Tibial nerve (tissue), 4 donors: ENCODE results near the gene ENDOV. TPM values are rescaled to one million over a fixed set of nuclear protein-coding genes. Genes with fewer than 3 reads are reported as not detected.

Experiments used
- DNase-seq, 2 donors: peaks; one replicate each; pipeline ENCODE4 v3.0.0-alpha.2; 2019; ENCODE audit warnings: low spot score in 2 of 2
- H3K27ac ChIP-seq, 4 donors: fragments of 200-600 bp; sonication (generic) in 3 of 4; one replicate each; pipeline ENCODE4 v1.5.1; 2017 to 2019; ENCODE audit warnings: mild to moderate bottlenecking in 1 of 4
- H3K27me3 ChIP-seq, 2 donors: fragments of 200-600 bp; sonication (generic) in 1 of 2; one replicate each; pipeline versions ENCODE4 v1.5.1 to v1.6.0; 2017 to 2019
- H3K36me3 ChIP-seq, 3 donors: fragments of 200-600 bp; sonication (generic); one replicate each; pipeline ENCODE4 v1.5.1; 2018 to 2019
- H3K4me1 ChIP-seq, 4 donors: fragments of 200-600 bp; sonication (generic) in 3 of 4; one replicate each; pipeline ENCODE4 v1.5.1; 2017 to 2019
- H3K4me3 ChIP-seq, 4 donors: fragments of 200-600 bp; sonication (generic) in 3 of 4; one replicate each; pipeline ENCODE4 v1.5.1; 2017 to 2019; ENCODE audit warnings: mild to moderate bottlenecking in 1 of 4, moderate library complexity in 1 of 4
- H3K9me3 ChIP-seq, 4 donors: fragments of 200-600 bp; sonication (generic) in 3 of 4; one replicate each; pipeline ENCODE4 v1.5.1; 2017 to 2019
- EP300 ChIP-seq, 2 donors: sonication (generic); formaldehyde crosslinking; IDR thresholded peaks; one replicate each; pipeline ENCODE4 v1.6.1; 2017; ENCODE audit warnings: antibody characterized with exemption in 2 of 2, mild to moderate bottlenecking in 1 of 2
- POLR2A ChIP-seq, 2 donors: fragments of 450-650 bp; IDR thresholded peaks; one replicate each; pipeline ENCODE4 v1.6.1; 2017; ENCODE audit warnings: antibody characterized with exemption in 2 of 2, mild to moderate bottlenecking in 2 of 2, moderate library complexity in 2 of 2
- WGBS, 2 donors: methylation state at CpG; one replicate each; pipeline ENCODE4 v1.1.5; 2018; 5-methylcytosine and 5-hydroxymethylcytosine counted together
- total RNA-seq, 4 donors: library from RNA; depleted of rRNA; stranded (reverse); fragments of >200 nt; gene quantifications; one replicate each; pipeline ENCODE4 v1.1.0, GENCODE V29; 2016
- TF ChIP-seq, protein P1 (sequence below), 5 experiments: fragments of 200-600 bp in 3 of 5; fragments of 450-650 bp in 2 of 5; sonication (generic) in 3 of 5; IDR thresholded peaks; one replicate each; pipeline ENCODE4 v1.5.1; 2016 to 2019; ENCODE audit warnings: antibody characterized with exemption in 5 of 5, mild to moderate bottlenecking in 3 of 5, moderate library complexity in 2 of 5

Gene ENDOV
- total RNA-seq, 4 donors from 2014 or later: 9.8 to 30.3 (median 16.6) TPM

DNA sequence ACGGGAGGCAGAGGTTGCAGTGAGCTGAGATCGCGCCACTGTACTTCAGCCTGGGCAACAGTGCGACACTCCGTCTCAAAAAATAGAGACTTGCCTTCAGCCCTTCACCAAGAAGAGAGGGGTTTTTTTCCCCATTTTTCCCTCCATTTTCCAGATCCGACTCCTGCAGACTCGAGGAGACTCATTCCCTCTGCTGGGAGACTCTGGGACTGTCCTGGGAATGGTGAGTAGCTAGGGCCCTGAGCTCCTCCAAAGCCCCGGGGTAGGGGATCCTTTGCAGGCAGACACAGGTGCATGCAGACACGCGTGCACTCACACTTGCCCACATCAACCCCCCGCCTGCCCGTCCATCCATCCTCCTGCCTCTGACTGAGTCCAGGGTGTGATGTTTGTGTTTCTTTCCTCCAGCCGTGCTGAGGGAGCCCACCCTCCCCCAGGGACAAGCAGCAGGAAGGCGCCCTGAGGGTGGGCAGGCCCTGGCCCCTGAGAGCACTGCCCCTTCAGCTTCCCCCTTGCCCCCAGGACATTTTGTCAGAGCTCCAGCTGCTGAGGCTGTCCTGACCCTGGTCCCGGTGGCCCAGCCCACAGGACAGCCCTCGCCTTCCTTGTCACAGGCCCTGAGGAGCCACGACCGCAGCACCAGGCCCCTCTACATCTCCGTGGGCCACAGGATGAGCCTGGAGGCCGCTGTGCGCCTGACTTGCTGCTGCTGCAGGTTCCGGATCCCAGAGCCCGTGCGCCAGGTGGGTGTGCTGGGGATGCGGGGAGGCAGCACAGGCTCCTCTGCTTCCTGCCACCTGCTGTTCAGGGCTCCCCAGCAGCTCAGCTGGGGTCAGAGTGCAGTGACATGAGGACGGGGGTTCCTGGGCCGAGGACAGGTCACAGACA, 10.2 kb downstream of the ENDOV start:
- peaks cover 0 to 9% (median 3%) of the 10 kb centered on the region in 4 donors for H3K4me1 ChIP-seq
- TF ChIP-seq, protein P1, sequence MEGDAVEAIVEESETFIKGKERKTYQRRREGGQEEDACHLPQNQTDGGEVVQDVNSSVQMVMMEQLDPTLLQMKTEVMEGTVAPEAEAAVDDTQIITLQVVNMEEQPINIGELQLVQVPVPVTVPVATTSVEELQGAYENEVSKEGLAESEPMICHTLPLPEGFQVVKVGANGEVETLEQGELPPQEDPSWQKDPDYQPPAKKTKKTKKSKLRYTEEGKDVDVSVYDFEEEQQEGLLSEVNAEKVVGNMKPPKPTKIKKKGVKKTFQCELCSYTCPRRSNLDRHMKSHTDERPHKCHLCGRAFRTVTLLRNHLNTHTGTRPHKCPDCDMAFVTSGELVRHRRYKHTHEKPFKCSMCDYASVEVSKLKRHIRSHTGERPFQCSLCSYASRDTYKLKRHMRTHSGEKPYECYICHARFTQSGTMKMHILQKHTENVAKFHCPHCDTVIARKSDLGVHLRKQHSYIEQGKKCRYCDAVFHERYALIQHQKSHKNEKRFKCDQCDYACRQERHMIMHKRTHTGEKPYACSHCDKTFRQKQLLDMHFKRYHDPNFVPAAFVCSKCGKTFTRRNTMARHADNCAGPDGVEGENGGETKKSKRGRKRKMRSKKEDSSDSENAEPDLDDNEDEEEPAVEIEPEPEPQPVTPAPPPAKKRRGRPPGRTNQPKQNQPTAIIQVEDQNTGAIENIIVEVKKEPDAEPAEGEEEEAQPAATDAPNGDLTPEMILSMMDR (IDR thresholded peaks at IDR 0.05): no peak
- no peak for TF ChIP-seq POLR2A (IDR thresholded peaks at IDR 0.05)
- TF ChIP-seq EP300 (IDR thresholded peaks at IDR 0.05): no peak
- 76 to 78% methylated on average over 22 to 24 of the region's 27 CpGs for WGBS, 2 donors
- peaks cover 0 to 55% (median 0%) of the 10 kb centered on the region in 3 donors for H3K36me3 ChIP-seq
- no peak overlapping the region for H3K4me3 ChIP-seq
- H3K9me3 ChIP-seq: no peaks in the 10 kb centered on the region
- DNase-seq: no peak
- H3K27me3 ChIP-seq: no peaks in the 10 kb centered on the region
- H3K27ac ChIP-seq: no peak overlapping the region

- TF ChIP-seq, protein P1 (IDR thresholded peaks at IDR 0.05): no peak
- TF ChIP-seq EP300 (IDR thresholded peaks at IDR 0.05): no peak
- no peak for TF ChIP-seq POLR2A (IDR thresholded peaks at IDR 0.05)
- DNase-seq: no peak
- Histone ChIP-seq H3K36me3 (peaks cover 0 to 55% (median 0%) of the 10 kb centered on the region in 3 donors), H3K27me3 (no peaks in the 10 kb centered on the region), H3K9me3 (no peaks in the 10 kb centered on the region), H3K4me3 (no peak overlapping the region), H3K27ac (no peak overlapping the region), H3K4me1 (peaks cover 0 to 9% (median 3%) of the 10 kb centered on the region in 4 donors)
- 90 to 92% methylated on average over 9 of the region's 9 CpGs for WGBS, 2 donors
Observed at GRCh38 chr17:80425835-80426426, 11.0 kb downstream of the ENDOV start.

- Histone ChIP-seq H3K4me1 (peaks cover 0 to 9% (median 3%) of the 10 kb centered on the region in 4 donors), H3K27ac (no peak overlapping the region), H3K27me3 (no peaks in the 10 kb centered on the region), H3K36me3 (peaks cover 0 to 63% (median 0%) of the 10 kb centered on the region in 3 donors), H3K9me3 (no peaks in the 10 kb centered on the region), H3K4me3 (no peak overlapping the region)
- 41 to 44% methylated on average over 22 to 24 of the region's 24 CpGs for WGBS, 2 donors
- no peak for TF ChIP-seq EP300 (IDR thresholded peaks at IDR 0.05)
- TF ChIP-seq, protein P1 (IDR thresholded peaks at IDR 0.05): peak; percentile 96 to 98 (median 97)
- peak; percentile 52 to 63 for DNase-seq
Observed at GRCh38 chr17:80426671-80427326, 11.8 kb downstream of the ENDOV start.

GRCh38 chr17:80427366-80428282, 12.7 kb downstream of the ENDOV start:
- DNase-seq: no peak
- H3K4me3 ChIP-seq: no peak overlapping the region
- peaks cover 0 to 9% (median 3%) of the 10 kb centered on the region in 4 donors for H3K4me1 ChIP-seq
- H3K27ac ChIP-seq: no peak overlapping the region
- H3K36me3 ChIP-seq: peaks cover 0 to 70% (median 0%) of the 10 kb centered on the region in 3 donors
- no peaks in the 10 kb centered on the region for H3K9me3 ChIP-seq
- no peaks in the 10 kb centered on the region for H3K27me3 ChIP-seq
- TF ChIP-seq, protein P1 (IDR thresholded peaks at IDR 0.05): no peak
- WGBS, 2 donors: 86% methylated on average over 24 to 25 of the region's 27 CpGs
